ENCODE results near the gene SRGN.

Gene SRGN

GRCh38 chr10:69062901-69063300 is 25.0 kb upstream of the SRGN start:
- H3K36me3 ChIP-seq (replicated peaks; ENCODE audit: insufficient read depth, low read length), result no peaks in the 10 kb centered on the region
- no peak for TF ChIP-seq EZH2 (optimal IDR thresholded peaks at IDR 0.05; ENCODE audit: low read depth, low read length)

GRCh38 chr10:69064762-69065328 is 23.1 kb upstream of the SRGN start:
- Histone ChIP-seq H3K27me3 (replicated peaks; ENCODE audit: insufficient read depth, low read length) (no peaks in the 10 kb centered on the region), H3K9me3 (replicated peaks; ENCODE audit: insufficient read depth, low read length) (no peaks in the 10 kb centered on the region), H4K20me1 (ENCODE audit: insufficient read depth, low read length) (no peaks in the 10 kb centered on the region), H3K36me3 (replicated peaks; ENCODE audit: insufficient read depth, low read length) (no peaks in the 10 kb centered on the region), H3F3A (ENCODE audit: insufficient read depth, low read length) (no peaks in the 10 kb centered on the region), H3K9ac (ENCODE audit: low read length) (no peak overlapping the region), H3K4me2 (ENCODE audit: low read depth, low read length) (no peak overlapping the region), H2AFZ (ENCODE audit: low read length) (no peak overlapping the region), H3K79me2 (ENCODE audit: low read length) (no peaks in the 10 kb centered on the region), H3K27ac (ENCODE audit: low read length) (no peak overlapping the region), H3K9me2 (replicated peaks; ENCODE audit: insufficient read depth, low read length) (no peaks in the 10 kb centered on the region), H3K4me1 (ENCODE audit: low read length) (peaks cover 11% of the 10 kb centered on the region; the same call in 1 of the 2 replicates), H3K4me3 (ENCODE audit: low read length) (no peak overlapping the region)
- no peak for DNase-seq
- TF ChIP-seq EZH2phosphoT487 (IDR thresholded peaks at IDR 0.05; ENCODE audit: low read length) (no peak), CTCF (IDR thresholded peaks at IDR 0.05; ENCODE audit: low read length) (no peak), EZH2 (optimal IDR thresholded peaks at IDR 0.05; ENCODE audit: low read depth, low read length) (no peak)

More at GRCh38 chr10:69062901-69063300, 25.0 kb upstream of the SRGN start:
- Histone ChIP-seq H3F3A (ENCODE audit: insufficient read depth, low read length) (no peaks in the 10 kb centered on the region), H4K20me1 (ENCODE audit: insufficient read depth, low read length) (no peaks in the 10 kb centered on the region), H3K4me2 (ENCODE audit: low read depth, low read length) (no peak overlapping the region), H3K79me2 (ENCODE audit: low read length) (no peaks in the 10 kb centered on the region), H3K27ac (ENCODE audit: low read length) (no peak overlapping the region), H3K9ac (ENCODE audit: low read length) (no peak overlapping the region), H3K4me1 (ENCODE audit: low read length) (peaks cover 11% of the 10 kb centered on the region; the same call in 1 of the 2 replicates), H3K9me2 (replicated peaks; ENCODE audit: insufficient read depth, low read length) (no peaks in the 10 kb centered on the region), H2AFZ (ENCODE audit: low read length) (no peak overlapping the region), H3K4me3 (ENCODE audit: low read length) (no peak overlapping the region), H3K27me3 (replicated peaks; ENCODE audit: insufficient read depth, low read length) (no peaks in the 10 kb centered on the region), H3K9me3 (replicated peaks; ENCODE audit: insufficient read depth, low read length) (no peaks in the 10 kb centered on the region)
- no peak for DNase-seq

- Histone ChIP-seq H3K27ac (ENCODE audit: low read length) (no peak overlapping the region), H3K4me1 (ENCODE audit: low read length) (peaks cover 11% of the 10 kb centered on the region; the same call in 1 of the 2 replicates), H2AFZ (ENCODE audit: low read length) (no peak overlapping the region), H3K9ac (ENCODE audit: low read length) (no peak overlapping the region), H3K79me2 (ENCODE audit: low read length) (no peaks in the 10 kb centered on the region), H3K9me3 (replicated peaks; ENCODE audit: insufficient read depth, low read length) (no peaks in the 10 kb centered on the region), H3K27me3 (replicated peaks; ENCODE audit: insufficient read depth, low read length) (no peaks in the 10 kb centered on the region), H3F3A (ENCODE audit: insufficient read depth, low read length) (no peaks in the 10 kb centered on the region), H3K4me3 (ENCODE audit: low read length) (no peak overlapping the region), H4K20me1 (ENCODE audit: insufficient read depth, low read length) (no peaks in the 10 kb centered on the region), H3K4me2 (ENCODE audit: low read depth, low read length) (no peak overlapping the region), H3K36me3 (replicated peaks; ENCODE audit: insufficient read depth, low read length) (no peaks in the 10 kb centered on the region), H3K9me2 (replicated peaks; ENCODE audit: insufficient read depth, low read length) (no peaks in the 10 kb centered on the region)
- no peak for DNase-seq
- TF ChIP-seq EZH2 (optimal IDR thresholded peaks at IDR 0.05; ENCODE audit: low read depth, low read length), result no peak
- no peak for TF ChIP-seq CTCF (IDR thresholded peaks at IDR 0.05; ENCODE audit: low read length)
- TF ChIP-seq EZH2phosphoT487 (IDR thresholded peaks at IDR 0.05; ENCODE audit: low read length), result no peak
Measured at GRCh38 chr10:69065406-69066361, 22.2 kb upstream of the SRGN start.
